Lower leg skin (tissue), 3 donors: ENCODE measurements around the gene CABP5.

ENCODE experiments used
- POLR2A ChIP-seq, 2 donors: fragments of 450-650 bp; IDR thresholded peaks; one replicate each; pipeline ENCODE4 v1.6.1; 2016 to 2017; ENCODE audit warnings: antibody characterized with exemption in 2 of 2, mild to moderate bottlenecking in 1 of 2, moderate library complexity in 1 of 2
- TF ChIP-seq, protein P1 (sequence below), 3 donors: fragments of 450-650 bp; IDR thresholded peaks; one replicate each; pipeline ENCODE4 v1.5.1; 2016; ENCODE audit warnings: antibody characterized with exemption in 3 of 3, mild to moderate bottlenecking in 3 of 3, moderate library complexity in 2 of 3

DNA sequence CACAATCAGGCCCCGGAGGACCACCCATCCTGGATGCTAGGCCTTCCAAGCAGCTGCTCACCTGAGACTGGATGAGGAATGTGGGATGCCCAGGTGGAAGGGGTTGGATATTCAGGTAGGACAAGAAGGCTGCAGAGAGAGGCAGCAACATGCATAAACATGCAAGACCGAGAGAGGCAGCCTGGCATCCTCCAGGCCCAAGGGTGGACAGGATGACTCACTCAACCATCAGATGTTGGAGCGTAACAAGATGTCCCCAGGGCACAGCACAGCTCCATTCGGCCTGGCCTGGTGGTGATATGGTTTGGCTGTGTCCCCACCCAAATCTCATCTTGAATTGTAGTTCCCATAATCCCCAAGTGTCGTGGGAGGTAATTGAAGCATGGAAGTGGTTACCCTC is 10.0 kb upstream of the CABP5 start:
- TF ChIP-seq, protein P1, sequence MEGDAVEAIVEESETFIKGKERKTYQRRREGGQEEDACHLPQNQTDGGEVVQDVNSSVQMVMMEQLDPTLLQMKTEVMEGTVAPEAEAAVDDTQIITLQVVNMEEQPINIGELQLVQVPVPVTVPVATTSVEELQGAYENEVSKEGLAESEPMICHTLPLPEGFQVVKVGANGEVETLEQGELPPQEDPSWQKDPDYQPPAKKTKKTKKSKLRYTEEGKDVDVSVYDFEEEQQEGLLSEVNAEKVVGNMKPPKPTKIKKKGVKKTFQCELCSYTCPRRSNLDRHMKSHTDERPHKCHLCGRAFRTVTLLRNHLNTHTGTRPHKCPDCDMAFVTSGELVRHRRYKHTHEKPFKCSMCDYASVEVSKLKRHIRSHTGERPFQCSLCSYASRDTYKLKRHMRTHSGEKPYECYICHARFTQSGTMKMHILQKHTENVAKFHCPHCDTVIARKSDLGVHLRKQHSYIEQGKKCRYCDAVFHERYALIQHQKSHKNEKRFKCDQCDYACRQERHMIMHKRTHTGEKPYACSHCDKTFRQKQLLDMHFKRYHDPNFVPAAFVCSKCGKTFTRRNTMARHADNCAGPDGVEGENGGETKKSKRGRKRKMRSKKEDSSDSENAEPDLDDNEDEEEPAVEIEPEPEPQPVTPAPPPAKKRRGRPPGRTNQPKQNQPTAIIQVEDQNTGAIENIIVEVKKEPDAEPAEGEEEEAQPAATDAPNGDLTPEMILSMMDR (IDR thresholded peaks at IDR 0.05), result no peak
- TF ChIP-seq POLR2A (IDR thresholded peaks at IDR 0.05), result no peak
